ENCODE results near the gene PNISR. TPM values are rescaled to one million over a fixed set of nuclear protein-coding genes. Genes with fewer than 3 reads are reported as not detected.

Gene PNISR
- total RNA-seq, 6 donors from 2014 or later = 67.2 to 408 (median 106) TPM

GRCh38 chr6:99458319-99458718 is 33.2 kb upstream of the PNISR start:
- peaks cover 0 to 5% (median 0%) of the 10 kb centered on the region in 4 donors for H3K36me3 ChIP-seq
- no peak overlapping the region for H3K4me3 ChIP-seq
- ATAC-seq (ENCODE audit: low FRiP score in 2 of 2) = no peak
- no peak overlapping the region for H3K27ac ChIP-seq
- H3K9me3 ChIP-seq = peaks cover 0 to 4% (median 0%) of the 10 kb centered on the region in 4 donors
- TF ChIP-seq, protein P1, sequence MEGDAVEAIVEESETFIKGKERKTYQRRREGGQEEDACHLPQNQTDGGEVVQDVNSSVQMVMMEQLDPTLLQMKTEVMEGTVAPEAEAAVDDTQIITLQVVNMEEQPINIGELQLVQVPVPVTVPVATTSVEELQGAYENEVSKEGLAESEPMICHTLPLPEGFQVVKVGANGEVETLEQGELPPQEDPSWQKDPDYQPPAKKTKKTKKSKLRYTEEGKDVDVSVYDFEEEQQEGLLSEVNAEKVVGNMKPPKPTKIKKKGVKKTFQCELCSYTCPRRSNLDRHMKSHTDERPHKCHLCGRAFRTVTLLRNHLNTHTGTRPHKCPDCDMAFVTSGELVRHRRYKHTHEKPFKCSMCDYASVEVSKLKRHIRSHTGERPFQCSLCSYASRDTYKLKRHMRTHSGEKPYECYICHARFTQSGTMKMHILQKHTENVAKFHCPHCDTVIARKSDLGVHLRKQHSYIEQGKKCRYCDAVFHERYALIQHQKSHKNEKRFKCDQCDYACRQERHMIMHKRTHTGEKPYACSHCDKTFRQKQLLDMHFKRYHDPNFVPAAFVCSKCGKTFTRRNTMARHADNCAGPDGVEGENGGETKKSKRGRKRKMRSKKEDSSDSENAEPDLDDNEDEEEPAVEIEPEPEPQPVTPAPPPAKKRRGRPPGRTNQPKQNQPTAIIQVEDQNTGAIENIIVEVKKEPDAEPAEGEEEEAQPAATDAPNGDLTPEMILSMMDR (IDR thresholded peaks at IDR 0.05) = no peak
- TF ChIP-seq EP300 (IDR thresholded peaks at IDR 0.05) = no peak
- TF ChIP-seq POLR2A (IDR thresholded peaks at IDR 0.05) = no peak
- TF ChIP-seq POLR2AphosphoS5 (IDR thresholded peaks at IDR 0.05) = no peak
- no peaks in the 10 kb centered on the region for H3K4me1 ChIP-seq
- no peaks in the 10 kb centered on the region for H3K27me3 ChIP-seq
- WGBS, 2 donors = 79 to 94% methylated on average over 2 of the region's 2 CpGs
- DNase-seq = no peak

DNA sequence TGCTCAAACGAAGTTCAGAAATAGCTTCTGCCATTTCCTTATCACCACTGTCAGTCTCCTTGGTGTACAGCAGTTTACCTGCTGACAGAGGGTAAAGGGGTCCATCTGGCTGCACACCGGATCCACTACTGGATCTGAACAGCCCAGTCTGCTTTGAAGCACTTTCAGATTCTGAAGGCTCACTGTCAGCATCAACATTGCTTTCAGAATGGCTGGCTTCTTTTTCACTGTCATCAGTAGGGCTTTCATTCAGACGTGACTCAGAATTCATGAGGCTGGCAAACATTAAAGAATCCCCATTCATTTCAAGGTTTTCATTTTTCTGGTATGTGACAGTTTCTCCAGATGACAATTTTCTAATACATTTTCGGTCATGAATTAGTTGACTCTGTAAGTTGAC is 21.0 kb upstream of the PNISR start:
- peaks cover 0 to 9% (median 0%) of the 10 kb centered on the region in 4 donors for H3K36me3 ChIP-seq
- no peaks in the 10 kb centered on the region for H3K4me1 ChIP-seq
- 92 to 93% methylated on average over 4 of the region's 4 CpGs for WGBS, 2 donors
- TF ChIP-seq EP300 (IDR thresholded peaks at IDR 0.05) (no peak), POLR2AphosphoS5 (IDR thresholded peaks at IDR 0.05) (no peak), POLR2A (IDR thresholded peaks at IDR 0.05) (no peak)
- TF ChIP-seq, protein P1 (IDR thresholded peaks at IDR 0.05) = no peak
- H3K27me3 ChIP-seq = no peaks in the 10 kb centered on the region
- H3K9me3 ChIP-seq = no peaks in the 10 kb centered on the region
- ATAC-seq (ENCODE audit: low FRiP score in 2 of 2) = no peak
- DNase-seq = no peak
- H3K4me3 ChIP-seq = no peak overlapping the region
- no peak overlapping the region for H3K27ac ChIP-seq

DNA sequence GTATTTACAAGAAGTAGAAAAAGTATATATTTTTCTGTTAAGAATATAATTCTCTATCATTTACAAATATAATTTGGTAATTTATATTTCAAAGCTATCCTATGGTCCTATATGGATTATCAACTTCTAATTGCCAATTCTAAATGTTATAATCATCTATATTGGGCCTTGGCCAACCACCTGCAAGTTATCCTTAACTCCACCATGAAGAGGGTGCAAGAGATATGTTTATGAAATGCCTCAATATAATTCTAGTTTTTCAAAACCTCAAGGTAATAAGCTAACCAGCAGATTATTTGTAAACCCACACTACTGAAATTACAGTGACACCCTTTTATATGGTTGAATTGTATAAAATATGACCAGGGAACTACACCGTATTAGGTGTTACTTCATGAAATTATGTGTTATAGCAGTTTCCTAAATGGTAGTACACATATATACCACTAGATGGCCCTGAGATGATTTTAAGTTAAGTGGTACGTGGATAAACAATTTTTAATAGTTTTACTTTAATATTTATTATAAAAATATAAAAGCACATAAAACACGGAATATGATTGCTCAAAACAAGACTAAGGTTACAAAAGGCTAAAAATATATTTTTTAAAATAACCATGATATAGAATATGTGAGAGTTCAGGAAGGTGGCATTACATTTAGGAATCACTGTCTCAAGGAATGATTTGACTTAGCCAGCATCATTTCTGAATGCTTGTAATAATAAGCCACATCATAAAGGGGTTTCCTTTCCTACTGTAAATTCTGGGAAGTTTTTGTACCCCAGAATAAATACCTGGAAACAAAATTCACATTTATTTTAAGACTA is 9.8 kb upstream of the PNISR start:
- 3 to 5% methylated on average over 3 of the region's 3 CpGs for whole genome bisulfite sequencing, 2 donors
- ATAC-seq (ENCODE audit: low FRiP score in 2 of 2) = peak; percentile 71 to 81

DNA sequence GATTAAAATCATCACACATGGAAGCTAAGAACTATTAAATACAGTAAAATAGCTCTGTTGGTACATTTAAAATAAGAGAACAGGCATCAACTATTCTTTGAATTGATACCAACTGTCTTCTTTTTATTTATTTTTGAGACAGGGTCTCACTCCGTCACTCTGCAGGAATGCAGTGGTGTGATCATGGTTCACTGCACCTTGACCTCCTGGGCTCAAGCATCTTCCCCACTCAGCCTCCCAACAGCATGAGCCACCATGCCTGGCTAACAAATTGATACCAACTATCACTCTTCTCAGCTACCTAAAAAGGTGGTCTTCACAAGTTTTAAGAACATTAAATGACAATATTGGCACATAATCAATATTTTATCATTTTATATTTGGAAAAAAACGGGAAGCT is 7.8 kb upstream of the PNISR start:
- H3K9me3 ChIP-seq = no peaks in the 10 kb centered on the region
- TF ChIP-seq POLR2A (IDR thresholded peaks at IDR 0.05) (no peak), EP300 (IDR thresholded peaks at IDR 0.05) (no peak), POLR2AphosphoS5 (IDR thresholded peaks at IDR 0.05) (no peak)
- TF ChIP-seq, protein P1 (IDR thresholded peaks at IDR 0.05) = no peak
- H3K36me3 ChIP-seq = peaks cover 0 to 7% (median 0%) of the 10 kb centered on the region in 4 donors
- no peaks in the 10 kb centered on the region for H3K27me3 ChIP-seq
- H3K4me3 ChIP-seq = no peak overlapping the region
- DNase-seq (no peak), ATAC-seq (ENCODE audit: low FRiP score in 2 of 2) (no peak)
- WGBS, 2 donors = 76 to 79% methylated on average over 2 of the region's 2 CpGs
- peaks cover 0 to 5% (median under 1%) of the 10 kb centered on the region in 4 donors for H3K4me1 ChIP-seq
- H3K27ac ChIP-seq = no peak overlapping the region

More for the DNA sequence above, 9.8 kb upstream of the PNISR start:
- no peak overlapping the region for H3K4me3 ChIP-seq
- TF ChIP-seq, protein P1 (IDR thresholded peaks at IDR 0.05) = peak; percentile 34 to 78 (median 54)
- TF ChIP-seq POLR2AphosphoS5 (IDR thresholded peaks at IDR 0.05) = no peak
- H3K27ac ChIP-seq = no peak overlapping the region
- H3K9me3 ChIP-seq = no peaks in the 10 kb centered on the region
- H3K36me3 ChIP-seq = peaks cover 0 to 7% (median 0%) of the 10 kb centered on the region in 4 donors
- H3K27me3 ChIP-seq = no peaks in the 10 kb centered on the region
- DNase-seq = no peak
- H3K4me1 ChIP-seq = peaks cover 0 to 5% (median 0%) of the 10 kb centered on the region in 4 donors
